HCT116 (cell line): Measurements from ENCODE around the gene CAPS. TPM values are rescaled to one million over a fixed set of nuclear protein-coding genes. Genes with fewer than 3 reads are reported as not detected.

ENCODE experiments used
- ATAC-seq: fragments of 200-7000 bp; cut with Tn5 transposase; 2 replicates; pipeline ENCODE4 v1.9.1; 2020; ENCODE audit warnings: mild to moderate bottlenecking, moderate library complexity
- BruUV-seq: library from RNA; stranded (reverse); fragments of 400-500 nt; replicated peaks from 2 replicates; lab custom pipeline; 2021; lab: Mats Ljungman, UMichigan
- CTCF ChIA-PET: fragments of 300-600 bp; sonication (Branson Sonifier 250); formaldehyde crosslinking; loops from one replicate; lab custom pipeline; 2021; ENCODE audit warnings: antibody characterized with exemption; lab: Charles Lee
- POLR2A ChIA-PET: fragments of 300-600, 350-600 bp; sonication (Branson Sonifier 250); formaldehyde crosslinking; loops from one replicate; lab custom pipeline; 2021; ENCODE audit warnings: antibody characterized with exemption; lab: Charles Lee
- RAD21 ChIA-PET, 2 experiments: fragments of 300-600 bp; sonication (Branson Sonifier 250); formaldehyde crosslinking; loops; one replicate each; lab custom pipeline; 2023; ENCODE audit warnings: low total read pairs in 2 of 2; ENCODE audit not compliant: uncharacterized antibody in 2 of 2, unreplicated experiment in 2 of 2, low non-redundant PET in 1 of 2; lab: Charles Lee
- DNase-seq: peaks from one replicate; pipeline ENCODE4 v3.0.0-alpha.2; 2010; ENCODE audit warnings: low read depth, low spot score
- H2AFZ ChIP-seq: fragments of 200-600 bp; shearing (Covaris generic), sonication (generic); 2 replicates; pipeline ENCODE4 v1.6.1; 2017; ENCODE audit warnings: low read depth, mixed run types, mixed read lengths, antibody characterized with exemption, low read length; ENCODE audit not compliant: poor library complexity, severe bottlenecking
- H3K27ac ChIP-seq: 2 replicates; pipeline ENCODE4 v1.5.1; 2012; ENCODE audit warnings: low read depth, low read length
- H3K27me3 ChIP-seq: fragments of 200-600 bp; sonication (generic); 2 replicates; pipeline ENCODE4 v1.6.1; 2016; ENCODE audit warnings: mixed run types, low read length, mixed read lengths; ENCODE audit not compliant: insufficient read depth
- H3K36me3 ChIP-seq, 2 experiments: fragments of 200-500 bp in 1 of 2; fragments of 200-600 bp in 1 of 2; sonication (Bioruptor generic) in 1 of 2; sonication (generic) in 1 of 2; 2 replicates each; pipeline versions ENCODE4 v1.5.1 to v1.6.1; 2014 to 2016; ENCODE audit warnings: low read length in 2 of 2, inconsistent platforms in 1 of 2, mixed read lengths in 1 of 2, mixed run types in 1 of 2; ENCODE audit not compliant: insufficient read depth in 2 of 2, control insufficient read depth in 1 of 2
- H3K4me1 ChIP-seq, 2 experiments: fragments of 200-600 bp in 1 of 2; sonication (generic) in 1 of 2; 2 replicates each; pipeline versions ENCODE4 v1.5.1 to v1.6.1; 2012 to 2017; ENCODE audit warnings: low read length in 2 of 2, inconsistent platforms in 1 of 2, mild to moderate bottlenecking in 1 of 2, mixed read lengths in 1 of 2, mixed run types in 1 of 2, moderate library complexity in 1 of 2; ENCODE audit not compliant: insufficient read depth in 2 of 2, control insufficient read depth in 1 of 2
- H3K4me2 ChIP-seq: fragments of 200-600 bp; sonication (generic); 2 replicates; pipeline ENCODE4 v1.6.1; 2017; ENCODE audit warnings: mixed run types, low read length, mixed read lengths
- H3K4me3 ChIP-seq, 2 experiments: fragments of 200-600 bp in 1 of 2; sonication (generic) in 1 of 2; replicated peaks in 1 of 2; 2 replicates each; pipeline ENCODE4 v1.5.1; 2011 to 2016; ENCODE audit warnings: low read length in 2 of 2, control low read depth in 1 of 2, low read depth in 1 of 2, mild to moderate bottlenecking in 1 of 2, mixed read lengths in 1 of 2, mixed run types in 1 of 2
- H3K79me2 ChIP-seq: fragments of 200-600 bp; sonication (generic); 2 replicates; pipeline ENCODE4 v1.6.1; 2017; ENCODE audit warnings: mild to moderate bottlenecking, mixed run types, low read length, moderate library complexity, mixed read lengths; ENCODE audit not compliant: insufficient read depth
- H3K9ac ChIP-seq: fragments of 200-600 bp; sonication (generic); 2 replicates; pipeline ENCODE4 v1.6.1; 2016; ENCODE audit warnings: low read length, mixed read lengths
- H3K9me2 ChIP-seq: fragments of 200-600 bp; sonication (generic), shearing (Covaris generic); 2 replicates; pipeline ENCODE4 v1.6.1; 2017; ENCODE audit warnings: mixed run types, mild to moderate bottlenecking, moderate library complexity; ENCODE audit not compliant: insufficient read depth
- H3K9me3 ChIP-seq, 2 experiments: fragments of 200-500 bp in 1 of 2; fragments of 200-600 bp in 1 of 2; sonication (Bioruptor generic) in 1 of 2; sonication (generic) in 1 of 2; 2 replicates each; pipeline ENCODE4 v1.6.1; 2014 to 2017; ENCODE audit warnings: low read length in 2 of 2, mixed read lengths in 2 of 2, inconsistent platforms in 1 of 2, low read depth in 1 of 2, mild to moderate bottlenecking in 1 of 2, mixed run types in 1 of 2, moderate library complexity in 1 of 2; ENCODE audit not compliant: control insufficient read depth in 1 of 2, insufficient read depth in 1 of 2
- H4K20me1 ChIP-seq: fragments of 200-600 bp; sonication (generic), shearing (Covaris generic); 2 replicates; pipeline ENCODE4 v1.6.1; 2017; ENCODE audit warnings: mixed run types, mild to moderate bottlenecking, moderate library complexity; ENCODE audit not compliant: insufficient read depth
- CBX3 ChIP-seq: IDR thresholded peaks from 2 replicates; pipeline ENCODE4 v1.6.1; 2012; ENCODE audit warnings: low read depth
- EGR1 ChIP-seq: IDR thresholded peaks from 2 replicates; pipeline ENCODE4 v1.6.1; 2012; ENCODE audit warnings: low read depth
- ELF1 ChIP-seq: IDR thresholded peaks from 2 replicates; pipeline ENCODE4 v1.6.1; 2012; ENCODE audit warnings: low read depth, borderline replicate concordance
- EZH2 ChIP-seq: fragments of 200-600 bp; sonication (generic); IDR thresholded peaks from 2 replicates; pipeline ENCODE4 v1.6.1; 2017; ENCODE audit warnings: antibody characterized with exemption, mixed run types
- EZH2phosphoT487 ChIP-seq: fragments of 200-600 bp; IDR thresholded peaks from 2 replicates; pipeline ENCODE4 v1.6.1; 2018; ENCODE audit warnings: antibody characterized with exemption, borderline replicate concordance
- POLR2AphosphoS5 ChIP-seq: IDR thresholded peaks from 2 replicates; pipeline ENCODE4 v1.6.1; 2011; ENCODE audit warnings: mild to moderate bottlenecking, low read depth, low read length, moderate library complexity
- RAD21 ChIP-seq: IDR thresholded peaks from 2 replicates; pipeline ENCODE4 v1.6.1; 2012; ENCODE audit warnings: low read depth, mild to moderate bottlenecking
- SIN3A ChIP-seq: IDR thresholded peaks from 2 replicates; pipeline ENCODE4 v1.6.1; 2012; ENCODE audit warnings: low read depth
- SP1 ChIP-seq: IDR thresholded peaks from 2 replicates; pipeline ENCODE4 v1.6.1; 2012; ENCODE audit warnings: low read depth
- TCF7L2 ChIP-seq: IDR thresholded peaks from 2 replicates; pipeline ENCODE4 v1.7.0; 2011; ENCODE audit warnings: borderline replicate concordance, inconsistent platforms; ENCODE audit not compliant: insufficient read depth, insufficient read length; ENCODE audit errors: extremely low read depth
- YY1 ChIP-seq: IDR thresholded peaks from 2 replicates; pipeline ENCODE4 v1.6.1; 2011; ENCODE audit warnings: low read length, low read depth, moderate library complexity, mild to moderate bottlenecking; ENCODE audit not compliant: insufficient replicate concordance; ENCODE audit errors: extremely low read depth
- ZNF274 ChIP-seq: fragments of 200-500 bp; sonication (Bioruptor generic); IDR thresholded peaks from 2 replicates; pipeline ENCODE4 v1.6.1; 2014; ENCODE audit warnings: mild to moderate bottlenecking, low read depth, low read length, inconsistent platforms
- intact Hi-C: fragments of 100-400 bp; cut with micrococcal nuclease; formaldehyde crosslinking; loops from 2 replicates; pipeline ENCODE4 v1.10.0; 2022
- total RNA-seq: library from RNA; stranded (reverse); gene quantifications from one replicate; pipeline ENCODE4 v1.2.1, GENCODE V29; 2021; ENCODE audit not compliant: unreplicated experiment
- TF ChIP-seq, protein P1 (sequence below): IDR thresholded peaks from 2 replicates; pipeline ENCODE4 v1.6.1; 2012
- TF ChIP-seq, protein P2 (sequence below): IDR thresholded peaks from 2 replicates; pipeline ENCODE4 v1.6.1; 2012

The CAPS gene
- total RNA-seq, 1 experiment from 2014 or later = 2.5 TPM

- H3K4me3 ChIP-seq = no peak overlapping the region
- H3K79me2 ChIP-seq = peaks cover 43% of the 10 kb centered on the region
- H3K4me2 ChIP-seq = no peak overlapping the region
- BruUV-seq = no TSS peak
- ChIA-PET RAD21 (interaction anchor here in 1 of 2 experiments (0.7 kb wide), 1 partner anchor 21 kb away, joined by 12 read pairs; no protein-coding TSS in a partner anchor), POLR2A (no interaction called here), CTCF (interaction anchor here (1.2 kb wide), 2 partner anchors 30 to 134 kb away, joined by 3 to 4 read pairs; no protein-coding TSS in a partner anchor)
- H2AFZ ChIP-seq = no peak overlapping the region
- H3K9me3 ChIP-seq = no peaks in the 10 kb centered on the region
- no peaks in the 10 kb centered on the region for H4K20me1 ChIP-seq
- peaks cover 7 to 13% of the 10 kb centered on the region in 2 experiments; a peak in 3 of 4 replicates for H3K36me3 ChIP-seq
- H3K9ac ChIP-seq = no peak overlapping the region
- H3K27me3 ChIP-seq = no peaks in the 10 kb centered on the region
- ATAC-seq (no peak), DNase-seq (no peak)
- no peak overlapping the region for H3K27ac ChIP-seq
- no peaks in the 10 kb centered on the region for H3K4me1 ChIP-seq
- H3K9me2 ChIP-seq = no peaks in the 10 kb centered on the region
- intact Hi-C loops = no loop called here
- TF ChIP-seq YY1 (no peak), RAD21 (no peak), TCF7L2 (no peak)
- TF ChIP-seq, protein P1, sequence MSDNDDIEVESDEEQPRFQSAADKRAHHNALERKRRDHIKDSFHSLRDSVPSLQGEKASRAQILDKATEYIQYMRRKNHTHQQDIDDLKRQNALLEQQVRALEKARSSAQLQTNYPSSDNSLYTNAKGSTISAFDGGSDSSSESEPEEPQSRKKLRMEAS = no peak
Measured at GRCh38 chr19:5937550-5937949, 23.5 kb downstream of the CAPS start.

DNA sequence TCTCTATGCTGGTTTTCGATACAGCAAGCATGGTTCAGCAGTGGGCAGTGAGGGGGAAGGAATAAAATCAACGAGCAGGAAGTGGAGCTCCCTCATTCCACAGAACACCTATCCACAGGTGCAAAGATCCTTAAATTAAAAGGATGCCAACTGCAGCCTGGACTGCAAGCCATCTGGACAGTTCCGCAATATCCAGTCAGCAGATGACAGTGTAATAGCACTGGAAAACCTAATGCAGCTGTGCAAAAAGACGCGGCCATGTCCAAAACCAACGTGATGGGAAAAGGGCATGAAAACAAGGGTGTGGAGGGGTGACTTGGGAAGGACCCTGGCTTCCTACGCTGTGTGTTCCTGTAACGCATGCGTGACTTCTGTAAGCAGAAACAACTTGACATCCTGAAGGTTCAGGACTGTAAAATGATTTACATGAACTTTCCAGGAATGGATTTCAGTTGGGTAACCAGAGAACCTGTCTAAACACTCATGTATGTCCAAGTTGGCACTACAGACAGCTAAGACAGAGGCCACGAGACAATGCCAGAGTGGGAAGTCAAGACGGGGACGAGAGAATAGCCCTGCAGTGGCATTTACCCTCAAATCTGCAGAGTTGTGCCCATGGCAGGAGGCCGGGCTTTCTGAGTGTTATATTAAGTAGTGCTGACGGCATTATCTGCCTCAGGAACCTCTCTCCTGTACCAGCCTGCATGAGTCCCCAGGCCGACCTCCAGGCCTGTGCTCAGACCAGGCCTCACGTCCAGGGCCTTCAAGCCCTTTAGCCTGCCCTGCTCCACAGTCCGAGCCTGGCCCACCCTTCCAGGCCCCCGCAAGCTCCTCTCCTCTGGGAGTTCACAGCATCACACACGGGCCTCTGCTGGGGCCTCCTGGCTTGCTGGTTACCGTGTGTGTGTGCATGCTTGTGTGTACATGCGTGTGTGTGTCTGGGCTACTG is 26.5 kb downstream of the CAPS start:
- ChIA-PET POLR2A (no interaction called here), RAD21 (no interaction called here)
- H3K9me2 ChIP-seq = no peaks in the 10 kb centered on the region
- no peaks in the 10 kb centered on the region for H3K27me3 ChIP-seq
- DNase-seq = no peak
- no peak overlapping the region for H3K4me3 ChIP-seq
- H3K79me2 ChIP-seq = peaks cover 57% of the 10 kb centered on the region
- TF ChIP-seq, protein P2, sequence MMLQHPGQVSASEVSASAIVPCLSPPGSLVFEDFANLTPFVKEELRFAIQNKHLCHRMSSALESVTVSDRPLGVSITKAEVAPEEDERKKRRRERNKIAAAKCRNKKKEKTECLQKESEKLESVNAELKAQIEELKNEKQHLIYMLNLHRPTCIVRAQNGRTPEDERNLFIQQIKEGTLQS = no peak
- TF ChIP-seq ELF1 (no peak), SIN3A (no peak), EGR1 (no peak), ZNF274 (no peak), EZH2 (no peak), EZH2phosphoT487 (no peak), POLR2AphosphoS5 (no peak), CBX3 (no peak), SP1 (no peak)
- TF ChIP-seq, all 23 proteins: peak for 0
- ATAC-seq = no peak
- no peak overlapping the region for H2AFZ ChIP-seq
- H3K27ac ChIP-seq = no peak overlapping the region
- no peaks in the 10 kb centered on the region for H3K4me1 ChIP-seq
- BruUV-seq = no TSS peak
- H3K36me3 ChIP-seq = peaks cover 7 to 14% of the 10 kb centered on the region in 2 experiments; a peak in 3 of 4 replicates
- CTCF ChIA-PET = no interaction called here
- intact Hi-C loops = no loop called here
- H3K9ac ChIP-seq = no peak overlapping the region
- H4K20me1 ChIP-seq = peaks cover 5% of the 10 kb centered on the region; the same call in 1 of the 2 replicates
- no peak overlapping the region for H3K4me2 ChIP-seq
- no peaks in the 10 kb centered on the region for H3K9me3 ChIP-seq
